ENCODE data around the gene CNTNAP2.

Gene CNTNAP2

GRCh38 chr7:148177972-148178371, 2061.4 kb downstream of the CNTNAP2 start:
- DNase-seq = no peak
- no peak for TF ChIP-seq CTCF (IDR thresholded peaks at IDR 0.05; ENCODE audit: low read depth, low read length)
- Histone ChIP-seq H3K4me1 (no peaks in the 10 kb centered on the region), H3K36me3 (no peaks in the 10 kb centered on the region), H3K9me3 (no peaks in the 10 kb centered on the region), H3K4me3 (ENCODE audit: low read depth, low read length) (no peak overlapping the region), H3K27me3 (no peaks in the 10 kb centered on the region)

- Histone ChIP-seq H3K4me3 (ENCODE audit: low read depth, low read length) (no peak overlapping the region), H3K27me3 (no peaks in the 10 kb centered on the region), H3K4me1 (no peaks in the 10 kb centered on the region), H3K9me3 (no peaks in the 10 kb centered on the region), H3K36me3 (no peaks in the 10 kb centered on the region)
- no peak for TF ChIP-seq CTCF (IDR thresholded peaks at IDR 0.05; ENCODE audit: low read depth, low read length)
- no peak for DNase-seq
Observed at GRCh38 chr7:148180075-148180474, 2063.5 kb downstream of the CNTNAP2 start.

GRCh38 chr7:148182264-148182663, 2065.7 kb downstream of the CNTNAP2 start:
- H3K9me3 ChIP-seq = no peaks in the 10 kb centered on the region
- no peaks in the 10 kb centered on the region for H3K36me3 ChIP-seq
- TF ChIP-seq CTCF (IDR thresholded peaks at IDR 0.05; ENCODE audit: low read depth, low read length) = no peak
- DNase-seq = no peak
- H3K4me1 ChIP-seq = no peaks in the 10 kb centered on the region
- no peak overlapping the region for H3K4me3 ChIP-seq (ENCODE audit: low read depth, low read length)
- H3K27me3 ChIP-seq = no peaks in the 10 kb centered on the region

GRCh38 chr7:148185041-148185440, 2068.4 kb downstream of the CNTNAP2 start:
- TF ChIP-seq CTCF (IDR thresholded peaks at IDR 0.05; ENCODE audit: low read depth, low read length) = no peak
- Histone ChIP-seq H3K4me3 (ENCODE audit: low read depth, low read length) (no peak overlapping the region), H3K9me3 (no peaks in the 10 kb centered on the region), H3K4me1 (no peaks in the 10 kb centered on the region), H3K27me3 (no peaks in the 10 kb centered on the region), H3K36me3 (no peaks in the 10 kb centered on the region)
- no peak for DNase-seq

GRCh38 chr7:148187471-148187870, 2070.9 kb downstream of the CNTNAP2 start:
- DNase-seq = no peak
- Histone ChIP-seq H3K4me3 (ENCODE audit: low read depth, low read length) (no peak overlapping the region), H3K27me3 (no peaks in the 10 kb centered on the region), H3K9me3 (no peaks in the 10 kb centered on the region), H3K36me3 (no peaks in the 10 kb centered on the region), H3K4me1 (no peaks in the 10 kb centered on the region)
- TF ChIP-seq CTCF (IDR thresholded peaks at IDR 0.05; ENCODE audit: low read depth, low read length) = no peak

- no peak overlapping the region for H3K4me3 ChIP-seq (ENCODE audit: low read depth, low read length)
- no peak for TF ChIP-seq CTCF (IDR thresholded peaks at IDR 0.05; ENCODE audit: low read depth, low read length)
- DNase-seq = no peak
Observed at GRCh38 chr7:148191391-148192065, 2074.9 kb downstream of the CNTNAP2 start.

More at GRCh38 chr7:148191391-148192065, 2074.9 kb downstream of the CNTNAP2 start:
- Histone ChIP-seq H3K27me3 (no peaks in the 10 kb centered on the region), H3K9me3 (no peaks in the 10 kb centered on the region), H3K36me3 (no peaks in the 10 kb centered on the region), H3K4me1 (no peaks in the 10 kb centered on the region)
